Activated CD8-positive, alpha-beta memory T cell treated with anti-CD3 and anti-CD28 coated beads, Interleukin-2, amount 50 U/mL, for 48 hours (primary cell): ENCODE measurements around the gene EHBP1.
"Not testable (repeated sequence)": the region's sequence is repeated elsewhere in the genome, so short reads cannot be mapped to it uniquely, and the experiment has no call there.

Experiments
- DNase-seq: peaks from one replicate; pipeline ENCODE4 v3.0.0-alpha.2; 2020

Gene EHBP1

GRCh38 chr2:62968668-62969067 is 263.2 kb downstream of the EHBP1 start:
- no peak for DNase-seq

- no peak for DNase-seq
These were observed 266.4 kb downstream of the EHBP1 start for GRCh38 chr2:62971936-62972335.

GRCh38 chr2:62972601-62973000 is 267.1 kb downstream of the EHBP1 start:
- no peak for DNase-seq

GRCh38 chr2:62974999-62975398 is 269.5 kb downstream of the EHBP1 start:
- DNase-seq = no peak

GRCh38 chr2:62991605-62992004 is 286.1 kb downstream of the EHBP1 start:
- DNase-seq = no peak

- no peak for DNase-seq
These were observed 287.0 kb downstream of the EHBP1 start for GRCh38 chr2:62992561-62992960.

- DNase-seq = no peak
These were observed 288.7 kb downstream of the EHBP1 start for GRCh38 chr2:62994206-62994605.

- no peak for DNase-seq
These were observed 291.1 kb downstream of the EHBP1 start for GRCh38 chr2:62996534-62997186.

- DNase-seq = no peak
These were observed 293.4 kb downstream of the EHBP1 start for GRCh38 chr2:62998949-62999348.

GRCh38 chr2:62999905-63000304 is 294.4 kb downstream of the EHBP1 start:
- DNase-seq = no peak

GRCh38 chr2:63000801-63001200 is 295.3 kb downstream of the EHBP1 start:
- no peak for DNase-seq

GRCh38 chr2:63001576-63001975 is 296.1 kb downstream of the EHBP1 start:
- no peak for DNase-seq

GRCh38 chr2:63003351-63003750 is 297.8 kb downstream of the EHBP1 start:
- DNase-seq = no peak

- DNase-seq = no peak
These were observed 302.4 kb downstream of the EHBP1 start for GRCh38 chr2:63007813-63008458.

- no peak for DNase-seq
These were observed 303.3 kb downstream of the EHBP1 start for GRCh38 chr2:63008838-63009237.

- no peak for DNase-seq
These were observed 304.0 kb downstream of the EHBP1 start for GRCh38 chr2:63009490-63009889.

- DNase-seq = no peak
These were observed 307.0 kb downstream of the EHBP1 start for GRCh38 chr2:63012541-63012940.

- no peak for DNase-seq
These were observed 307.9 kb downstream of the EHBP1 start for GRCh38 chr2:63013438-63013837.

- DNase-seq = no peak
These were observed 309.9 kb downstream of the EHBP1 start for GRCh38 chr2:63015389-63015788.

GRCh38 chr2:63018439-63018838 is 312.9 kb downstream of the EHBP1 start:
- no peak for DNase-seq

- not testable (repeated sequence) for DNase-seq
These were observed 314.2 kb downstream of the EHBP1 start for GRCh38 chr2:63019686-63020085.

GRCh38 chr2:63023444-63023843 is 317.9 kb downstream of the EHBP1 start:
- no peak for DNase-seq

GRCh38 chr2:63027220-63027619 is 321.7 kb downstream of the EHBP1 start:
- no peak for DNase-seq

GRCh38 chr2:63029058-63029457 is 323.5 kb downstream of the EHBP1 start:
- DNase-seq = no peak

- no peak for DNase-seq
These were observed 329.0 kb downstream of the EHBP1 start for GRCh38 chr2:63034526-63034925.
